HepG2 (cell line): ENCODE data around the gene PGAP3. TPM values are rescaled to one million over a fixed set of nuclear protein-coding genes. Genes with fewer than 3 reads are reported as not detected.

Experiments used
- FOXP4 ChIP-seq: sonication (generic); formaldehyde crosslinking; IDR thresholded peaks from 2 replicates; pipeline ENCODE4 v1.4.0; 2020; ENCODE audit warnings: missing genetic modification reagents
- KDM5A ChIP-seq: fragments of 200-600 bp; sonication (generic); IDR thresholded peaks from 2 replicates; pipeline ENCODE4 v1.7.0; 2018; ENCODE audit warnings: antibody characterized with exemption, mild to moderate bottlenecking, low read length, borderline replicate concordance
- KLF6 ChIP-seq: IDR thresholded peaks from 2 replicates; pipeline ENCODE4 v1.8.0; 2016; ENCODE audit warnings: missing biosample characterization, missing genetic modification reagents
- MAZ ChIP-seq, 2 experiments: sonication (generic) in 1 of 2; formaldehyde crosslinking in 1 of 2; IDR thresholded peaks; 2 replicates each; pipeline versions ENCODE4 v1.5.0 to v1.6.1; 2012 to 2020; ENCODE audit warnings: low read depth in 2 of 2, mild to moderate bottlenecking in 2 of 2, borderline replicate concordance in 1 of 2, improper control_type of control experiment in 1 of 2, low read length in 1 of 2, missing genetic modification reagents in 1 of 2, moderate library complexity in 1 of 2
- SMC3 ChIP-seq: IDR thresholded peaks from 2 replicates; pipeline ENCODE4 v1.6.1; 2011; ENCODE audit warnings: low read length, improper control_type of control experiment
- STAT6 ChIP-seq: sonication (generic); formaldehyde crosslinking; IDR thresholded peaks from 2 replicates; pipeline ENCODE4 v1.4.0; 2020; ENCODE audit warnings: missing genetic modification reagents, mild to moderate bottlenecking, borderline replicate concordance
- TFDP2 ChIP-seq: sonication (generic); formaldehyde crosslinking; IDR thresholded peaks from 2 replicates; pipeline ENCODE4 v1.4.0; 2020; ENCODE audit warnings: missing genetic modification reagents
- USF2 ChIP-seq, 2 experiments: sonication (generic) in 1 of 2; formaldehyde crosslinking in 1 of 2; IDR thresholded peaks; 2 replicates each; pipeline versions ENCODE4 v1.5.1 to v1.6.1; 2011 to 2020; ENCODE audit warnings: borderline replicate concordance in 1 of 2, low read depth in 1 of 2, low read length in 1 of 2, mild to moderate bottlenecking in 1 of 2, missing genetic modification reagents in 1 of 2, moderate library complexity in 1 of 2
- ZIK1 ChIP-seq: sonication (generic); formaldehyde crosslinking; IDR thresholded peaks from 2 replicates; pipeline ENCODE4 v1.5.0; 2020; ENCODE audit warnings: mild to moderate bottlenecking, low read depth, missing genetic modification reagents, borderline replicate concordance
- ZNF414 ChIP-seq: sonication (generic); formaldehyde crosslinking; IDR thresholded peaks from 2 replicates; pipeline ENCODE4 v1.5.0; 2020; ENCODE audit warnings: missing genetic modification reagents
- ZNF562 ChIP-seq: sonication (generic); formaldehyde crosslinking; IDR thresholded peaks from 2 replicates; pipeline ENCODE4 v1.8.0; 2022; ENCODE audit warnings: missing genetic modification reagents, borderline replicate concordance
- ZNF574 ChIP-seq: sonication (generic); formaldehyde crosslinking; IDR thresholded peaks from 2 replicates; pipeline ENCODE4 v1.4.0; 2020; ENCODE audit warnings: missing genetic modification reagents
- ZSCAN12 ChIP-seq: sonication (generic); formaldehyde crosslinking; IDR thresholded peaks from 2 replicates; pipeline ENCODE4 v1.9.0; 2021; ENCODE audit warnings: mild to moderate bottlenecking, missing genetic modification reagents
- polyA plus RNA-seq, 8 experiments: library from polyadenylated mRNA; depleted of rRNA in 3 of 8; stranded (reverse) in 7 of 8; unstranded in 1 of 8; fragments of >200 nt; fragmentation: Illumina TruSeq in 4 of 8; extraction: Trizol in 4 of 8; gene quantifications; 2 replicates each; pipeline versions ENCODE4 v1.2.1 to v1.2.3, GENCODE V29; 2011 to 2016; ENCODE audit warnings: low read depth in 4 of 8, missing spikeins in 1 of 8, mixed read lengths in 1 of 8; ENCODE audit not compliant: insufficient read depth in 1 of 8
- total RNA-seq, 5 experiments: library from RNA; depleted of rRNA; stranded (reverse); fragments of >200 nt; fragmentation: Illumina TruSeq; extraction: Trizol; gene quantifications; 2 replicates each; pipeline ENCODE4 v1.2.3, GENCODE V29; 2016; ENCODE audit warnings: low read depth in 1 of 5

The PGAP3 gene
- total and polyA plus RNA-seq, 2 of the 13 experiments (the other 11 are each of a cell fraction or from before 2014, with no cell fraction given) = 11.9 to 14.6 TPM

GRCh38 chr17:39687546-39688474 is at the start of gene PGAP3 (continued):
- TF ChIP-seq FOXP4 = 0 out of 2 replicates have a peak, but pooled peaks have one; percentile 38
- peak; percentile 94 for TF ChIP-seq ZSCAN12 (CRISPR knock-in tag)
- no peak for TF ChIP-seq ZNF562 (CRISPR knock-in tag)
- TF ChIP-seq ZNF414 (CRISPR knock-in tag) = peak; percentile 26; the same call in 1 of the 2 replicates
- TF ChIP-seq SMC3 = peak; percentile 16; the same call in 1 of the 2 replicates
- TF ChIP-seq TFDP2 (CRISPR knock-in tag) = peak; percentile 81
- no peak for TF ChIP-seq MAZ (IDR thresholded peaks at IDR 0.05; ENCODE audit: borderline replicate concordance, low read depth, low read length)
- TF ChIP-seq MAZ (CRISPR knock-in tag; IDR thresholded peaks at IDR 0.05; ENCODE audit: low read depth) = peak; percentile 56
- TF ChIP-seq KLF6 (CRISPR knock-in tag) = peak; percentile 79
- no peak for TF ChIP-seq USF2 (IDR thresholded peaks at IDR 0.05; ENCODE audit: low read depth, low read length)
- TF ChIP-seq USF2 (CRISPR knock-in tag; IDR thresholded peaks at IDR 0.05; ENCODE audit: borderline replicate concordance) = no peak
- peak; percentile 87 for TF ChIP-seq ZNF574 (CRISPR knock-in tag)
- TF ChIP-seq ZIK1 (CRISPR knock-in tag) = peak; percentile 57; the same call in 1 of the 2 replicates
- TF ChIP-seq KDM5A = peak; percentile 91
- peak; percentile 24; the same call in 1 of the 2 replicates for TF ChIP-seq STAT6 (CRISPR knock-in tag)
